Measurements from ENCODE around the gene BAZ1A. TPM values are rescaled to one million over a fixed set of nuclear protein-coding genes. Genes with fewer than 3 reads are reported as not detected.

BAZ1A gene
- total and polyA plus RNA-seq, 9 of the 15 experiments (the other 6 are each of a cell fraction or from before 2014, with no cell fraction given) = 22.0 to 71.2 (median 39.1) TPM

GRCh38 chr14:34794941-34795340 is 80.2 kb downstream of the BAZ1A start:
- no peak overlapping the region for H3K4me2 ChIP-seq (ENCODE audit: insufficient read depth, low read length)
- POLR2A ChIA-PET = no interaction called here
- no peak overlapping the region for H3K27ac ChIP-seq (ENCODE audit: extremely low read depth, low read depth, low read length)
- WGBS (ENCODE audit: insufficient coverage, low coverage, missing lambda C conversion rate) = 56% methylated on average over 1 of the region's 1 CpG
- ATAC-seq (no peak), FAIRE-seq (no peak), DNase-seq (ENCODE audit: extremely low read depth in 1 of 4, low spot score in 3 of 4) (no peak)
- in situ Hi-C loops (cut with MboI) (no loop called here), intact Hi-C loops (cut with micrococcal nuclease) (no loop called here)
- H3K36me3 ChIP-seq (ENCODE audit: control insufficient read depth, insufficient read depth, low read length) = peaks cover 78% of the 10 kb centered on the region; the same call in 2 of the 3 replicates
- H3K79me2 ChIP-seq (ENCODE audit: control insufficient read depth, insufficient read depth, low read length) = no peaks in the 10 kb centered on the region
- no TSS peak for BruUV-seq (replicated peaks)
- no peaks in the 10 kb centered on the region for H4K20me1 ChIP-seq (replicated peaks; ENCODE audit: control insufficient read depth, insufficient read depth, low read length)
- CTCF ChIA-PET (ENCODE audit: low intra/inter-chr PET ratio) = no interaction called here
- H3K27me3 ChIP-seq (ENCODE audit: control insufficient read depth in 2 of 2, insufficient read depth in 2 of 2, low read length in 2 of 2) = no peaks in the 10 kb centered on the region
- H3K9me1 ChIP-seq (ENCODE audit: control insufficient read depth, insufficient read depth, low read length) = no peaks in the 10 kb centered on the region
- no peaks in the 10 kb centered on the region for H3K9me3 ChIP-seq (replicated peaks; ENCODE audit: control insufficient read depth, insufficient read depth, low read depth, low read length)
- H3K9ac ChIP-seq (ENCODE audit: insufficient read depth in 1 of 2, low read depth in 2 of 2, low read length in 2 of 2) = no peak overlapping the region
- peaks cover 0 to 6% of the 10 kb centered on the region in 2 experiments; a peak in 2 of 5 replicates for H3K4me1 ChIP-seq (replicated peaks in 1 of 2; ENCODE audit: control insufficient read depth in 2 of 2, insufficient read depth in 2 of 2, low read length in 2 of 2)
- no peak overlapping the region for H2AFZ ChIP-seq (ENCODE audit: low read depth, low read length)
- H3K4me3 ChIP-seq = no peak overlapping the region
- TF ChIP-seq TARDBP (IDR thresholded peaks at IDR 0.05) = no peak
- TF ChIP-seq FOSL1 (tag; conservative IDR thresholded peaks at IDR 0.05) = no peak
- no peak for TF ChIP-seq POLR2A (conservative IDR thresholded peaks at IDR 0.05)
- no peak for TF ChIP-seq ZNF431 (CRISPR knock-in tag; IDR thresholded peaks at IDR 0.05)
- TF ChIP-seq GTF2B (IDR thresholded peaks at IDR 0.05; ENCODE audit: extremely low read depth, insufficient read length) = no peak
- TF ChIP-seq ZNF217 (CRISPR knock-in tag; IDR thresholded peaks at IDR 0.05) = no peak
- no peak for TF ChIP-seq HDAC3 (IDR thresholded peaks at IDR 0.05; ENCODE audit: borderline replicate concordance, partially characterized antibody)
- no peak for TF ChIP-seq MITF (IDR thresholded peaks at IDR 0.05)
- TF ChIP-seq IRF9 (tag; IDR thresholded peaks at IDR 0.05) = no peak
- no peak for TF ChIP-seq CBX3 (IDR thresholded peaks at IDR 0.05; ENCODE audit: borderline replicate concordance in 1 of 2, low read length in 2 of 2)
- no peak for TF ChIP-seq XRCC3 (IDR thresholded peaks at IDR 0.05)
- TF ChIP-seq ZNF584 (CRISPR knock-in tag; IDR thresholded peaks at IDR 0.05; ENCODE audit: low read depth) = no peak
- no peak for TF ChIP-seq SRSF7 (optimal IDR thresholded peaks at IDR 0.05; ENCODE audit: low read depth, low read length)
- TF ChIP-seq GTF3C2 (IDR thresholded peaks at IDR 0.05; ENCODE audit: borderline replicate concordance, extremely low read depth, insufficient read length) = no peak
- no peak for TF ChIP-seq SNAPC5 (CRISPR knock-in tag; IDR thresholded peaks at IDR 0.05)
- TF ChIP-seq ARID3B (CRISPR knock-in tag; IDR thresholded peaks at IDR 0.05; ENCODE audit: borderline replicate concordance) = no peak
